CD4-positive, alpha-beta memory T cell (primary cell): Measurements from ENCODE around the gene VPS37C. TPM values are rescaled to one million over a fixed set of nuclear protein-coding genes. Genes with fewer than 3 reads are reported as not detected.
A peak's percentile ranks its signal among the peaks of the same experiment; 100 is the strongest.

Experiments used
- CTCF ChIA-PET: fragments of 350-600 bp; sonication (Branson Sonifier 250); formaldehyde crosslinking; loops from one replicate; lab custom pipeline; 2021; ENCODE audit warnings: inconsistent platforms; ENCODE audit not compliant: partially characterized antibody; lab: Charles Lee
- POLR2A ChIA-PET: fragments of 350-600 bp; sonication (Branson Sonifier 250); formaldehyde crosslinking; loops from one replicate; lab custom pipeline; 2021; ENCODE audit not compliant: partially characterized antibody; lab: Charles Lee
- DNase-seq, 5 donors: peaks; one replicate each; pipeline versions ENCODE4 v3.0.0 to v3.0.0-alpha.2; 2020 to 2022; ENCODE audit warnings: mixed read lengths in 1 of 5
- H3K27ac ChIP-seq: one replicate; pipeline ENCODE4 v1.7.0; 2013; ENCODE audit warnings: low read depth, low read length
- H3K27me3 ChIP-seq: 2 replicates; pipeline ENCODE4 v1.7.0; 2013; ENCODE audit warnings: mild to moderate bottlenecking, low read length, moderate library complexity; ENCODE audit not compliant: insufficient read depth
- H3K36me3 ChIP-seq: 2 replicates; pipeline ENCODE4 v1.7.0; 2013; ENCODE audit warnings: mild to moderate bottlenecking, low read length, moderate library complexity; ENCODE audit not compliant: insufficient read depth
- H3K4me1 ChIP-seq: 2 replicates; pipeline ENCODE4 v1.7.0; 2013; ENCODE audit warnings: mild to moderate bottlenecking, low read length, moderate library complexity; ENCODE audit not compliant: insufficient read depth
- H3K4me3 ChIP-seq, 2 donors: one replicate each; pipeline ENCODE4 v1.7.0; 2013; ENCODE audit warnings: low read length in 2 of 2, mild to moderate bottlenecking in 1 of 2
- H3K9me3 ChIP-seq, 2 donors: one replicate each; pipeline ENCODE4 v1.7.0; 2013; ENCODE audit warnings: low read length in 2 of 2, control low read depth in 1 of 2; ENCODE audit not compliant: control insufficient read depth in 1 of 2
- H3K27ac Mint-ChIP-seq, 7 donors: one replicate each; pipeline ENCODE4 v1.8.0; 2020 to 2021; ENCODE audit warnings: mixed read lengths in 7 of 7, mild to moderate bottlenecking in 6 of 7, inconsistent platforms in 3 of 7, moderate library complexity in 3 of 7
- H3K27me3 Mint-ChIP-seq, 2 donors: one replicate each; pipeline ENCODE4 v1.8.0; 2020 to 2021; ENCODE audit warnings: mixed read lengths in 2 of 2
- H3K36me3 Mint-ChIP-seq, 2 donors: one replicate each; pipeline ENCODE4 v1.8.0; 2020 to 2021; ENCODE audit warnings: mixed read lengths in 2 of 2, inconsistent platforms in 1 of 2, mild to moderate bottlenecking in 1 of 2
- H3K4me1 Mint-ChIP-seq, 4 donors: one replicate each; pipeline ENCODE4 v1.8.0; 2020 to 2021; ENCODE audit warnings: mixed read lengths in 4 of 4, mild to moderate bottlenecking in 1 of 4
- H3K4me3 Mint-ChIP-seq, 8 donors: one replicate each; pipeline ENCODE4 v1.8.0; 2020 to 2021; ENCODE audit warnings: mixed read lengths in 8 of 8, mild to moderate bottlenecking in 7 of 8, moderate library complexity in 6 of 8, inconsistent platforms in 3 of 8
- H3K9me3 Mint-ChIP-seq, 8 donors: one replicate each; pipeline ENCODE4 v1.8.0; 2020 to 2021; ENCODE audit warnings: mixed read lengths in 8 of 8, mild to moderate bottlenecking in 5 of 8, inconsistent platforms in 3 of 8, moderate library complexity in 1 of 8
- intact Hi-C: fragments of 100-400 bp; cut with micrococcal nuclease; formaldehyde crosslinking; loops from one replicate; pipeline ENCODE4 v1.15.1; 2023
- polyA plus RNA-seq, 2 donors: library from polyadenylated mRNA; unstranded; fragments of 300-500 nt; fragmentation: Illumina TruSeq; gene quantifications; one replicate each; pipeline ENCODE4 v1.2.3, GENCODE V29; 2021
- total RNA-seq, 2 experiments: library from RNA; stranded (reverse); gene quantifications; one replicate each; pipeline ENCODE4 v1.2.3, GENCODE V29; 2021

VPS37C gene
- total and polyA plus RNA-seq, 4 experiments from 2014 or later = 0.25 to 7.9 (median 4.1) TPM

DNA sequence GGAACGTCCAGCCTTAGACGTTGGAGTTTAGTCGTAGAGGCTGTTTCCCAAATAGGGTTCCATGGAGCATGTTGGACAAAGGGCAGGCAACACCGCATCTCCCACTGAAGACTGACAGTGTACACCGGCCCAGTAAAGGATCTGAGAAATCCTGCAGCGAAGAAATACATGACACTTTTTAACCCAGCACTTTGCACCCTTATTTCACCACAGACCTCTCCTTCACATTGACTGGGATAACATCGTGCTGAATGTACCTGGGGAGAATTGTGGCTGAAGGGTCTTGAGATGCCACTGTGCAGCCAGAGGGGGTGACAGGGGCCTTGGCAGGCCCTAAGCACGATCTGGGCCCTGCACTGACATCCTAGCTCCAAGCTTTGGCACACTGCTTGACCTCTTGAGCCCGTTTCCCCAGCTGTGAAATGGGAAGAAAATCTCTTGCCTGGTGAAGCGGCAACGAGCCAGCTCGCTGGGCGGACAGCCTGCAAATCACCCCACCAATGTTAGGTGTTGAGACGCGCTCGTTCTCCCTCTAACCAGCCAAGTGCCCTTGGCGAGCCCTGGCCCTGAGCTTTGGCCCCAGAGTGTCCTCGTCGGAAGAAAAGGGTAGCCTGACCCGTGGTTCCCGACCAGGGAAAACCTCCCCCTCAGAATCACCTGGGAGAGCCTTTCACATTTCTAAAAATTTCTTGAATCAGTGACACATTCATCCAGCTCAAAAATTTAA, 45.6 kb downstream of the VPS37C start:
- Mint-ChIP-seq H3K4me3 (peak overlapping the region in 5 of 8 donors; percentile 4 to 67 (median 22)), H3K9me3 (peaks cover 0 to 2% (median 0%) of the 10 kb centered on the region in 8 donors), H3K27me3 (no peaks in the 10 kb centered on the region), H3K4me1 (peaks cover 27 to 88% (median 74%) of the 10 kb centered on the region in 4 donors), H3K27ac (peak overlapping the region in 6 of 7 donors; percentile 70 to 94 (median 84)), H3K36me3 (peaks cover 53 to 83% of the 10 kb centered on the region in 2 donors)
- Histone ChIP-seq H3K4me3 (no peak overlapping the region), H3K36me3 (peaks cover 64% of the 10 kb centered on the region), H3K9me3 (no peaks in the 10 kb centered on the region), H3K4me1 (peaks cover 96% of the 10 kb centered on the region), H3K27me3 (no peaks in the 10 kb centered on the region), H3K27ac (peak overlapping the region; percentile 38)
- intact Hi-C loops = loop anchor here (2.0 kb wide), 1 partner anchor 13 kb away; no protein-coding TSS in a partner anchor
- ChIA-PET CTCF (interaction anchor here (1.0 to 5.5 kb wide), 5 partner anchors 8 to 35 kb away, joined by 3 to 34 read pairs (median 4); no protein-coding TSS in a partner anchor), POLR2A (interaction anchor here (0.8 to 10.3 kb wide), 10 partner anchors 10 to 125 kb away, joined by 3 to 173 read pairs (median 50); partner anchors contain the start of gene CD5)
- no peak for DNase-seq

GRCh38 chr11:61114913-61115312, 46.3 kb downstream of the VPS37C start:
- H3K4me3 Mint-ChIP-seq = peak overlapping the region; percentile 2 to 67 (median 41)
- peaks cover 50 to 83% of the 10 kb centered on the region in 2 donors for H3K36me3 Mint-ChIP-seq
- no peak overlapping the region for H3K4me3 ChIP-seq
- ChIA-PET CTCF (interaction anchor here (1.4 to 5.5 kb wide), 2 partner anchors 15 to 27 kb away, joined by 4 to 34 read pairs; no protein-coding TSS in a partner anchor), POLR2A (interaction anchor here (1.0 to 10.3 kb wide), 11 partner anchors 10 to 138 kb away, joined by 3 to 173 read pairs (median 56); partner anchors contain the start of gene CD5)
- H3K9me3 Mint-ChIP-seq = peaks cover 0 to 2% (median 0%) of the 10 kb centered on the region in 8 donors
- peak overlapping the region in 6 of 7 donors; percentile 45 to 94 (median 78) for H3K27ac Mint-ChIP-seq
- H3K36me3 ChIP-seq = peaks cover 68% of the 10 kb centered on the region
- H3K4me1 ChIP-seq = peaks cover 96% of the 10 kb centered on the region
- peak overlapping the region; percentile 38 for H3K27ac ChIP-seq
- H3K27me3 Mint-ChIP-seq = no peaks in the 10 kb centered on the region
- H3K9me3 ChIP-seq = no peaks in the 10 kb centered on the region
- intact Hi-C loops = loop anchor here (2.0 to 5.0 kb wide), 3 partner anchors 14 to 128 kb away; no protein-coding TSS in a partner anchor
- DNase-seq = no peak
- peaks cover 19 to 88% (median 76%) of the 10 kb centered on the region in 4 donors for H3K4me1 Mint-ChIP-seq
- no peaks in the 10 kb centered on the region for H3K27me3 ChIP-seq

- Mint-ChIP-seq H3K4me1 (peaks cover 2 to 90% (median 75%) of the 10 kb centered on the region in 4 donors), H3K36me3 (peaks cover 45 to 84% of the 10 kb centered on the region in 2 donors), H3K4me3 (peak overlapping the region in 5 of 8 donors; percentile 37 to 82 (median 74)), H3K9me3 (peaks cover 0 to 2% (median 0%) of the 10 kb centered on the region in 8 donors), H3K27ac (peak overlapping the region in 5 of 7 donors; percentile 78 to 98 (median 89)), H3K27me3 (no peaks in the 10 kb centered on the region)
- peak overlapping the region; percentile 3 to 29 for H3K4me3 ChIP-seq
- peak overlapping the region; percentile 100 for H3K27ac ChIP-seq
- ChIA-PET POLR2A (interaction anchor here (0.6 to 10.3 kb wide), 30 partner anchors 8 to 208 kb away, joined by 3 to 173 read pairs (median 12); partner anchors contain the start of genes CD5 and TMEM109), CTCF (interaction anchor here (0.7 to 5.5 kb wide), 13 partner anchors 7 to 283 kb away, joined by 3 to 55 read pairs (median 4); partner anchors contain the start of gene TMEM109)
- intact Hi-C loops = loop anchor here (5.0 kb wide), 2 partner anchors 36 to 126 kb away; no protein-coding TSS in a partner anchor
- H3K27me3 ChIP-seq = no peaks in the 10 kb centered on the region
- no peaks in the 10 kb centered on the region for H3K9me3 ChIP-seq
- H3K36me3 ChIP-seq = peaks cover 66% of the 10 kb centered on the region
- no peak for DNase-seq
- peaks cover 96% of the 10 kb centered on the region for H3K4me1 ChIP-seq
These were observed 48.0 kb downstream of the VPS37C start for GRCh38 chr11:61113201-61113600.

- Mint-ChIP-seq H3K4me3 (peak overlapping the region in 5 of 8 donors; percentile 37 to 83 (median 75)), H3K27me3 (no peaks in the 10 kb centered on the region), H3K36me3 (peaks cover 50 to 87% of the 10 kb centered on the region in 2 donors), H3K27ac (peak overlapping the region in 5 of 7 donors; percentile 78 to 98 (median 89)), H3K9me3 (peaks cover 0 to 2% (median 0%) of the 10 kb centered on the region in 8 donors), H3K4me1 (peaks cover 0 to 97% (median 80%) of the 10 kb centered on the region in 4 donors)
- ChIA-PET CTCF (interaction anchor here (0.6 to 5.5 kb wide), 14 partner anchors 10 to 281 kb away, joined by 3 to 55 read pairs (median 6); no protein-coding TSS in a partner anchor), POLR2A (interaction anchor here (0.6 to 10.3 kb wide), 34 partner anchors 7 to 216 kb away, joined by 3 to 173 read pairs (median 11); partner anchors contain the start of genes CD5 and TMEM109)
- H3K4me3 ChIP-seq = peak overlapping the region; percentile 3 to 29
- H3K36me3 ChIP-seq = peaks cover 66% of the 10 kb centered on the region
- H3K4me1 ChIP-seq = peaks cover 96% of the 10 kb centered on the region
- H3K9me3 ChIP-seq = no peaks in the 10 kb centered on the region
- H3K27ac ChIP-seq = peak overlapping the region; percentile 100
- no peak for DNase-seq
- intact Hi-C loops = loop anchor here (5.0 kb wide), 2 partner anchors 35 to 125 kb away; no protein-coding TSS in a partner anchor
- no peaks in the 10 kb centered on the region for H3K27me3 ChIP-seq
These were observed 48.7 kb downstream of the VPS37C start for GRCh38 chr11:61112575-61112974.

- peaks cover 68% of the 10 kb centered on the region for H3K36me3 ChIP-seq
- Mint-ChIP-seq H3K27ac (peak overlapping the region in 5 of 7 donors; percentile 78 to 98 (median 89)), H3K4me1 (peaks cover 0 to 100% (median 82%) of the 10 kb centered on the region in 4 donors), H3K36me3 (peaks cover 53 to 90% of the 10 kb centered on the region in 2 donors), H3K27me3 (no peaks in the 10 kb centered on the region), H3K9me3 (peaks cover 0 to 2% (median 0%) of the 10 kb centered on the region in 8 donors), H3K4me3 (peak overlapping the region in 5 of 8 donors; percentile 37 to 83 (median 75))
- DNase-seq = peak; percentile 64 to 87 (median 72)
- H3K4me1 ChIP-seq = peaks cover 100% of the 10 kb centered on the region
- H3K4me3 ChIP-seq = peak overlapping the region in 1 of 2 donors; percentile 20
- ChIA-PET CTCF (interaction anchor here (0.6 to 5.5 kb wide), 16 partner anchors 8 to 281 kb away, joined by 3 to 55 read pairs (median 6); no protein-coding TSS in a partner anchor), POLR2A (interaction anchor here (0.6 to 10.3 kb wide), 37 partner anchors 7 to 317 kb away, joined by 3 to 173 read pairs (median 10); partner anchors contain the start of genes CD5, CPSF7, SDHAF2 and TMEM109)
- intact Hi-C loops = loop anchor here (1.0 to 5.0 kb wide), 3 partner anchors 10 to 125 kb away; partner anchors contain the start of gene CD5
- peak overlapping the region; percentile 100 for H3K27ac ChIP-seq
- H3K27me3 ChIP-seq = no peaks in the 10 kb centered on the region
- no peaks in the 10 kb centered on the region for H3K9me3 ChIP-seq
These were observed 49.3 kb downstream of the VPS37C start for GRCh38 chr11:61111786-61112517.

GRCh38 chr11:61111050-61111435, 50.2 kb downstream of the VPS37C start:
- peak overlapping the region; percentile 100 for H3K27ac ChIP-seq
- no peaks in the 10 kb centered on the region for H3K9me3 ChIP-seq
- H3K4me1 ChIP-seq = peaks cover 100% of the 10 kb centered on the region
- peak overlapping the region in 5 of 7 donors; percentile 78 to 98 (median 89) for H3K27ac Mint-ChIP-seq
- no peaks in the 10 kb centered on the region for H3K9me3 Mint-ChIP-seq
- DNase-seq = no peak
- H3K4me1 Mint-ChIP-seq = peaks cover 0 to 100% (median 81%) of the 10 kb centered on the region in 4 donors
- no peaks in the 10 kb centered on the region for H3K27me3 ChIP-seq
- peaks cover 64% of the 10 kb centered on the region for H3K36me3 ChIP-seq
- H3K4me3 Mint-ChIP-seq = peak overlapping the region in 4 of 8 donors; percentile 37 to 83 (median 74)
- H3K36me3 Mint-ChIP-seq = peaks cover 47 to 88% of the 10 kb centered on the region in 2 donors
- no peaks in the 10 kb centered on the region for H3K27me3 Mint-ChIP-seq
- intact Hi-C loops = loop anchor here (1.0 to 5.0 kb wide), 3 partner anchors 9 to 124 kb away; partner anchors contain the start of gene CD5
- POLR2A ChIA-PET = interaction anchor here (0.8 to 10.3 kb wide), 29 partner anchors 9 to 251 kb away, joined by 3 to 173 read pairs (median 12); partner anchors contain the start of genes CD5, TMEM109 and TMEM138
- CTCF ChIA-PET = interaction anchor here (0.7 to 5.5 kb wide), 11 partner anchors 9 to 280 kb away, joined by 3 to 55 read pairs (median 7); no protein-coding TSS in a partner anchor
- H3K4me3 ChIP-seq = no peak overlapping the region
